ENCODE results near the gene USP35.
"Not testable (repeated sequence)": the region's sequence is repeated elsewhere in the genome, so short reads cannot be mapped to it uniquely, and the experiment has no call there.

USP35 gene

GRCh38 chr11:78170874-78171549 is 17.7 kb upstream of the USP35 start:
- no peak for DNase-seq

GRCh38 chr11:78171951-78172350 is 16.8 kb upstream of the USP35 start:
- DNase-seq: no peak

GRCh38 chr11:78175862-78176261 is 12.9 kb upstream of the USP35 start:
- not testable (repeated sequence) for DNase-seq

- no peak for DNase-seq
These were observed 12.0 kb upstream of the USP35 start for GRCh38 chr11:78176605-78177141.

GRCh38 chr11:78177216-78177615 is 11.5 kb upstream of the USP35 start:
- no peak for DNase-seq

- no peak for DNase-seq
These were observed 9.2 kb upstream of the USP35 start for GRCh38 chr11:78179459-78180071.

- no peak for DNase-seq
These were observed 8.0 kb upstream of the USP35 start for GRCh38 chr11:78180751-78181150.

- peak; percentile 51 to 75 for DNase-seq
These were observed 7.5 kb upstream of the USP35 start for GRCh38 chr11:78181185-78181584.

GRCh38 chr11:78187366-78188285 is 1.1 kb upstream of the USP35 start:
- peak; percentile 75 to 93 for DNase-seq

GRCh38 chr11:78189174-78189724 is 530 bp downstream of the USP35 start:
- no peak for DNase-seq

GRCh38 chr11:78189851-78190250 is 1.1 kb downstream of the USP35 start:
- no peak for DNase-seq

GRCh38 chr11:78190374-78190773 is 1.7 kb downstream of the USP35 start:
- no peak for DNase-seq

- DNase-seq: no peak
These were observed 2.3 kb downstream of the USP35 start for GRCh38 chr11:78190871-78191538.

- no peak for DNase-seq
These were observed 3.6 kb downstream of the USP35 start for GRCh38 chr11:78192223-78192719.

- peak; percentile 11 to 14 for DNase-seq
These were observed 4.2 kb downstream of the USP35 start for GRCh38 chr11:78192911-78193351.

GRCh38 chr11:78193806-78194205 is 5.1 kb downstream of the USP35 start:
- DNase-seq: no peak

GRCh38 chr11:78194490-78194889 is 5.8 kb downstream of the USP35 start:
- no peak for DNase-seq

- DNase-seq: no peak
These were observed 7.3 kb downstream of the USP35 start for GRCh38 chr11:78195917-78196560.

GRCh38 chr11:78196661-78197091 is 8.0 kb downstream of the USP35 start:
- DNase-seq: no peak

- DNase-seq: no peak
These were observed 9.1 kb downstream of the USP35 start for GRCh38 chr11:78197816-78198215.

GRCh38 chr11:78199015-78199652 is 10.4 kb downstream of the USP35 start:
- no peak for DNase-seq

Data from AML-193 (cell line).